GM12878 (cell line): Measurements from ENCODE around the gene PNMT. TPM values are rescaled to one million over a fixed set of nuclear protein-coding genes. Genes with fewer than 3 reads are reported as not detected.

Source experiments
- ASH2L ChIP-seq: fragments of 300-600, 200-600 bp; sonication (generic); IDR thresholded peaks from 2 replicates; pipeline ENCODE4 v1.6.1; 2017; ENCODE audit warnings: low read depth, mild to moderate bottlenecking, borderline replicate concordance
- CEBPZ ChIP-seq: fragments of 150-350 bp; IDR thresholded peaks from 2 replicates; pipeline ENCODE4 v1.6.1; 2016; ENCODE audit warnings: low read depth, low read length
- IRF5 ChIP-seq: fragments of 450-650 bp; IDR thresholded peaks from 2 replicates; pipeline ENCODE4 v1.6.1; 2017; ENCODE audit warnings: borderline replicate concordance
- KLF5 ChIP-seq: fragments of 450-650 bp; IDR thresholded peaks from 2 replicates; pipeline ENCODE4 v1.6.1; 2014; ENCODE audit warnings: mild to moderate bottlenecking; ENCODE audit not compliant: partially characterized antibody
- MXI1 ChIP-seq: fragments of 150-350 bp; IDR thresholded peaks from 2 replicates; pipeline ENCODE4 v1.6.1; 2011; ENCODE audit warnings: low read depth, mild to moderate bottlenecking, inconsistent platforms, low read length, improper control_type of control experiment
- MYB ChIP-seq: fragments of 150-350 bp; IDR thresholded peaks from 2 replicates; pipeline ENCODE4 v1.6.1; 2014; ENCODE audit warnings: mild to moderate bottlenecking, low read depth, low read length, borderline replicate concordance
- POLR2A ChIP-seq: IDR thresholded peaks from 2 replicates; pipeline ENCODE4 v1.6.1; 2011; ENCODE audit warnings: low read depth, mild to moderate bottlenecking, low read length
- REST ChIP-seq: IDR thresholded peaks from 2 replicates; pipeline ENCODE4 v1.6.1; 2012; ENCODE audit warnings: mild to moderate bottlenecking, low read depth, low read length
- SRF ChIP-seq, 2 experiments: IDR thresholded peaks; 2 replicates each; pipeline ENCODE4 v1.6.1; 2011; ENCODE audit warnings: low read depth in 2 of 2, low read length in 2 of 2, mild to moderate bottlenecking in 1 of 2, moderate library complexity in 1 of 2
- SUPT20H ChIP-seq: IDR thresholded peaks from 2 replicates; pipeline ENCODE4 v1.6.1; 2011; ENCODE audit warnings: low read depth, mild to moderate bottlenecking, low read length, moderate library complexity, borderline replicate concordance; ENCODE audit not compliant: control insufficient read depth
- TBL1XR1 ChIP-seq: IDR thresholded peaks from 2 replicates; pipeline ENCODE4 v1.6.1; 2012; ENCODE audit warnings: low read depth, low read length, improper control_type of control experiment
- ZBTB4 ChIP-seq: fragments of 450-650 bp; formaldehyde crosslinking; IDR thresholded peaks from 2 replicates; pipeline ENCODE4 v1.4.0; 2022; ENCODE audit warnings: mild to moderate bottlenecking, moderate library complexity
- ZNF592 ChIP-seq: fragments of 450-650 bp; IDR thresholded peaks from 2 replicates; pipeline ENCODE4 v1.6.1; 2017; ENCODE audit warnings: mild to moderate bottlenecking, moderate library complexity
- polyA plus RNA-seq, 11 experiments: library from polyadenylated mRNA; depleted of rRNA in 4 of 11; unstranded in 6 of 11; stranded (reverse) in 5 of 11; fragments of >200 nt; fragmentation: Nextera tagmentation in 4 of 11; fragmentation: Illumina TruSeq in 1 of 11; extraction: Ambion mirVana in 4 of 11; extraction: Trizol in 1 of 11; gene quantifications; 1 replicate in 1 of 11; 2 replicates in 10 of 11; pipeline versions ENCODE4 v1.2.1 to v1.2.3, GENCODE V29; 2011 to 2016; ENCODE audit warnings: inconsistent platforms in 2 of 11, missing spikeins in 2 of 11, low read depth in 1 of 11
- total RNA-seq, 4 experiments: library from RNA; depleted of rRNA in 3 of 4; stranded (reverse); fragments of >200 nt in 3 of 4; fragmentation: Illumina TruSeq in 1 of 4; extraction: Trizol in 1 of 4; gene quantifications; 2 replicates each; pipeline versions ENCODE4 v1.2.1 to v1.2.3, GENCODE V29; 2013 to 2021

The PNMT gene
- total and polyA plus RNA-seq, 10 of the 15 experiments (the other 5 are each of a cell fraction or from before 2014, with no cell fraction given): not detected

GRCh38 chr17:39651923-39652586 lies 16.2 kb upstream of the PNMT start (continued):
- TF ChIP-seq CEBPZ (no peak), ZBTB4 (CRISPR knock-in tag) (no peak), REST (no peak), IRF5 (no peak), ASH2L (no peak), ZNF592 (no peak), SRF (IDR thresholded peaks at IDR 0.05; ENCODE audit: low read depth in 2 of 2, low read length in 2 of 2) (no peak), TBL1XR1 (no peak), KLF5 (no peak), POLR2A (no peak), MXI1 (no peak), SUPT20H (no peak), MYB (no peak)
- TF ChIP-seq, all 136 proteins: peak for 0
